Lower lobe of right lung (tissue), 2 donors: ENCODE data around the gene HEXA. TPM values are rescaled to one million over a fixed set of nuclear protein-coding genes. Genes with fewer than 3 reads are reported as not detected.
A peak's percentile ranks its signal among the peaks of the same experiment; 100 is the strongest.

Experiments used
- ATAC-seq, 2 donors: fragments of 200-7000 bp; cut with Tn5 transposase; one replicate each; pipeline ENCODE4 v1.9.1; 2020 to 2022; ENCODE audit warnings: mild to moderate bottlenecking in 2 of 2, moderate library complexity in 2 of 2
- DNase-seq: peaks from one replicate; pipeline ENCODE4 v3.0.0-alpha.2; 2020
- H3K27ac ChIP-seq: fragments of 200-600 bp; one replicate; pipeline ENCODE4 v1.8.0; 2022
- H3K27me3 ChIP-seq: fragments of 200-600 bp; one replicate; pipeline ENCODE4 v1.8.0; 2022; ENCODE audit warnings: low read depth
- H3K36me3 ChIP-seq: fragments of 200-600 bp; one replicate; pipeline ENCODE4 v1.8.0; 2022; ENCODE audit warnings: mild to moderate bottlenecking
- H3K4me1 ChIP-seq: fragments of 200-600 bp; one replicate; pipeline ENCODE4 v1.8.0; 2022
- H3K4me3 ChIP-seq: fragments of 200-600 bp; one replicate; pipeline ENCODE4 v1.8.0; 2022; ENCODE audit warnings: mild to moderate bottlenecking
- H3K9me3 ChIP-seq: fragments of 200-600 bp; one replicate; pipeline ENCODE4 v1.8.0; 2022
- CTCF ChIP-seq: fragments of 200-600 bp; IDR thresholded peaks from one replicate; pipeline ENCODE4 v1.8.0; 2022; ENCODE audit warnings: antibody characterized with exemption, mild to moderate bottlenecking
- intact Hi-C: fragments of 100-400 bp; cut with DNase I; formaldehyde crosslinking; loops from one replicate; pipeline ENCODE4 v1.11.0; 2022
- total RNA-seq: library from RNA; stranded (reverse); fragmentation: NEBNext Ultra II Directional; extraction: Animal tissue kit (Norgen Biotek cat#: 25700); gene quantifications from one replicate; pipeline ENCODE4 v1.2.1, GENCODE V29; 2021
- donor health status: DM: no; HTN: yes; CAD: no; lungs with severe emphysema.

HEXA gene
- total RNA-seq, 1 donor from 2014 or later, result 219 TPM

DNA sequence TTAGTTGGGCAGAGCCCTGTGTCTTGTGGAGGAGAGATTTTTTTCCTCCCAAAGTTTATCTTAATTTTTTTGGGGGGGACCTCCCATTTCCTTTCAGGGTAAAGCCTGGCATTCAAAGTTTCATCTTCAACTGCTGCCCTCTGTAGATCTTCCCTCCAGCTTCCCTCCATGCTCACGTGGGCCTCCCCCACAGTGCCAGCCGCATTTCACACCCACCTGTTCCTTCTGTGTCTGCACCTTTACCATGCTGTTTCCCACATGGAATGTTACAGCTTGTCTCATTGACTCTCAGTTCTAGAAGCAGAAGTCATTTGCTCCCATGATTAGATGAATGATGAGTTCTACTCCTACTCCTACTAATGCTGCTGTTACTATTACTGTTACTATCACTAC, 62.4 kb downstream of the HEXA start:
- Histone ChIP-seq H3K9me3 (no peaks in the 10 kb centered on the region), H3K4me3 (no peak overlapping the region), H3K4me1 (no peaks in the 10 kb centered on the region), H3K36me3 (no peaks in the 10 kb centered on the region), H3K27me3 (no peaks in the 10 kb centered on the region), H3K27ac (no peak overlapping the region)
- TF ChIP-seq CTCF, result no peak
- intact Hi-C loops, result no loop called here
- ATAC-seq (no peak), DNase-seq (no peak)

GRCh38 chr15:72312605-72313447, 63.0 kb downstream of the HEXA start:
- no peaks in the 10 kb centered on the region for H3K36me3 ChIP-seq
- no peak overlapping the region for H3K27ac ChIP-seq
- no peaks in the 10 kb centered on the region for H3K9me3 ChIP-seq
- ATAC-seq (peak; percentile 87 to 89), DNase-seq (peak; percentile 67)
- peak; percentile 83 for TF ChIP-seq CTCF
- no peaks in the 10 kb centered on the region for H3K4me1 ChIP-seq
- H3K4me3 ChIP-seq, result no peak overlapping the region
- intact Hi-C loops, result no loop called here
- H3K27me3 ChIP-seq, result no peaks in the 10 kb centered on the region

GRCh38 chr15:72307026-72307425, 68.8 kb downstream of the HEXA start:
- DNase-seq (no peak), ATAC-seq (no peak)
- Histone ChIP-seq H3K27ac (no peak overlapping the region), H3K4me1 (no peaks in the 10 kb centered on the region), H3K27me3 (no peaks in the 10 kb centered on the region), H3K36me3 (no peaks in the 10 kb centered on the region), H3K9me3 (no peaks in the 10 kb centered on the region), H3K4me3 (no peak overlapping the region)
- intact Hi-C loops, result no loop called here
- TF ChIP-seq CTCF, result no peak

DNA sequence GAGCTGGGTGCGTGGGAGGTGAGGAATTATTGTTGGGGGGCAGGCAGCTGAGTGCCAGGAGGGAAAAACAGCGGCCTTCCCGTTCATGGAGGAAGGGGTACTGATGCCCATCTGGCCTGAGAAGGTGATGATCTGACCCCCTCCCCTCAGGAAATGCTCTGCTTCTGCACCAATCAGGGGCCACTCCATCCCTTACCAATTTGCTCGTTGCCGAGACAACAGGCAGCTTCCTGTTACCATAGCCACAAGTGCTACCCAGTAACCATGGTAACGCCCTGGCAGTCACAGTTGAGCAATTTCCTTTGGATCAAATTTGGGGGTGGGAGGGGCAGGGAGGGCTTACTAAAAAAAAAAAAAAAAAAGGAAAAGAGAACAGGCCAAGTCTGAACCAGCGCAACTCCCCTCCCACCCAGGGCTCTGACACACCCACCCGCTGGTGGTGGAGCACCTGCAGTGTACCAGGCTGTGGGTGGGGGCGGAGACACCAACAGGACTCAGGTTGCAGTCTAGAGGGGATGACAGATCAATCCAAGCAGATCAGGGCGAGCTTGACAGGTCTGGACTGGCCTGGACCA, 69.5 kb downstream of the HEXA start:
- Histone ChIP-seq H3K27ac (no peak overlapping the region), H3K9me3 (no peaks in the 10 kb centered on the region), H3K4me3 (no peak overlapping the region), H3K27me3 (no peaks in the 10 kb centered on the region), H3K4me1 (no peaks in the 10 kb centered on the region), H3K36me3 (no peaks in the 10 kb centered on the region)
- intact Hi-C loops, result no loop called here
- no peak for ATAC-seq
- no peak for DNase-seq
- TF ChIP-seq CTCF, result no peak

- DNase-seq (no peak), ATAC-seq (no peak)
- TF ChIP-seq CTCF, result no peak
- no peak overlapping the region for H3K27ac ChIP-seq
- no peaks in the 10 kb centered on the region for H3K27me3 ChIP-seq
- no peaks in the 10 kb centered on the region for H3K9me3 ChIP-seq
- no peaks in the 10 kb centered on the region for H3K36me3 ChIP-seq
- no peak overlapping the region for H3K4me3 ChIP-seq
- intact Hi-C loops, result no loop called here
- no peaks in the 10 kb centered on the region for H3K4me1 ChIP-seq
These were observed 71.2 kb downstream of the HEXA start for GRCh38 chr15:72304596-72304995.
